Activated CD8-positive, alpha-beta memory T cell treated with anti-CD3 and anti-CD28 coated beads, Interleukin-2, amount 10 ng/mL, durations not matched to agents 7 days and 5 days (primary cell): Measurements from ENCODE around the gene SUMO3. TPM values are rescaled to one million over a fixed set of nuclear protein-coding genes. Genes with fewer than 3 reads are reported as not detected.

Source experiments
- ATAC-seq: fragments of 150-1000 bp; cut with Tn5 transposase; one replicate; pipeline ENCODE4 v1.10.0; 2021; ENCODE audit warnings: moderate library complexity
- CTCF ChIA-PET: fragments of 350-600 bp; sonication (Branson Sonifier 250); formaldehyde crosslinking; loops from one replicate; lab custom pipeline; 2021; ENCODE audit warnings: antibody characterized with exemption; lab: Charles Lee
- DNase-seq: peaks from one replicate; pipeline ENCODE4 v3.0.0-alpha.2; 2020
- H3K27ac Mint-ChIP-seq: one replicate; pipeline ENCODE4 v1.8.0; 2021; ENCODE audit warnings: mild to moderate bottlenecking, mixed read lengths
- H3K27me3 Mint-ChIP-seq: one replicate; pipeline ENCODE4 v1.8.0; 2021; ENCODE audit warnings: mixed read lengths
- H3K36me3 Mint-ChIP-seq: one replicate; pipeline ENCODE4 v1.8.0; 2021; ENCODE audit warnings: mild to moderate bottlenecking, mixed read lengths
- H3K4me1 Mint-ChIP-seq: one replicate; pipeline ENCODE4 v1.8.0; 2021; ENCODE audit warnings: mixed read lengths
- H3K4me3 Mint-ChIP-seq: one replicate; pipeline ENCODE4 v1.8.0; 2021; ENCODE audit warnings: mild to moderate bottlenecking, moderate library complexity, mixed read lengths
- H3K9me3 Mint-ChIP-seq: one replicate; pipeline ENCODE4 v1.8.0; 2022; ENCODE audit warnings: low read depth, mixed read lengths
- total RNA-seq, 2 experiments: library from RNA; stranded (reverse); gene quantifications; one replicate each; pipeline ENCODE4 v1.2.3, GENCODE V29; 2021

SUMO3 gene
- total RNA-seq, 2 experiments from 2014 or later, result 86.1 to 93.7 TPM

- H3K27ac Mint-ChIP-seq, result no peak overlapping the region
- DNase-seq, result no peak
- H3K27me3 Mint-ChIP-seq, result no peaks in the 10 kb centered on the region
- H3K9me3 Mint-ChIP-seq, result no peaks in the 10 kb centered on the region
- peaks cover 20% of the 10 kb centered on the region for H3K36me3 Mint-ChIP-seq
- CTCF ChIA-PET, result interaction anchor here (2.4 to 3.9 kb wide), 2 partner anchors 9 to 274 kb away, joined by 6 to 18 read pairs; no protein-coding TSS in a partner anchor
- H3K4me3 Mint-ChIP-seq, result no peak overlapping the region
- ATAC-seq, result no peak
- peaks cover 9% of the 10 kb centered on the region for H3K4me1 Mint-ChIP-seq
Measured at GRCh38 chr21:44784810-44785209, 33.1 kb downstream of the SUMO3 start.

- Mint-ChIP-seq H3K4me1 (peaks cover 9% of the 10 kb centered on the region), H3K27ac (no peak overlapping the region), H3K9me3 (no peaks in the 10 kb centered on the region), H3K36me3 (peaks cover 20% of the 10 kb centered on the region), H3K4me3 (no peak overlapping the region), H3K27me3 (no peaks in the 10 kb centered on the region)
- no peak for DNase-seq
- CTCF ChIA-PET, result interaction anchor here (2.5 to 3.9 kb wide), 2 partner anchors 11 to 17 kb away, joined by 9 to 18 read pairs; partner anchors contain the start of gene UBE2G2
- ATAC-seq, result no peak
Measured at GRCh38 chr21:44783020-44783696, 34.7 kb downstream of the SUMO3 start.

- Mint-ChIP-seq H3K27me3 (no peaks in the 10 kb centered on the region), H3K27ac (no peak overlapping the region), H3K4me1 (peaks cover 6% of the 10 kb centered on the region), H3K36me3 (peaks cover 26% of the 10 kb centered on the region), H3K9me3 (no peaks in the 10 kb centered on the region), H3K4me3 (no peak overlapping the region)
- ATAC-seq (no peak), DNase-seq (no peak)
- CTCF ChIA-PET, result interaction anchor here (2.6 kb wide), 1 partner anchor 12 kb away, joined by 11 read pairs; no protein-coding TSS in a partner anchor
Measured at GRCh38 chr21:44780767-44781459, 36.9 kb downstream of the SUMO3 start.

- ATAC-seq (no peak), DNase-seq (no peak)
- H3K9me3 Mint-ChIP-seq, result no peaks in the 10 kb centered on the region
- peaks cover under 1% of the 10 kb centered on the region for H3K4me1 Mint-ChIP-seq
- peaks cover 21% of the 10 kb centered on the region for H3K36me3 Mint-ChIP-seq
- no peak overlapping the region for H3K4me3 Mint-ChIP-seq
- H3K27ac Mint-ChIP-seq, result peak overlapping the region; percentile 42
- H3K27me3 Mint-ChIP-seq, result no peaks in the 10 kb centered on the region
- CTCF ChIA-PET, result interaction anchor here (2.6 kb wide), 1 partner anchor 13 kb away, joined by 11 read pairs; no protein-coding TSS in a partner anchor
Measured at GRCh38 chr21:44780137-44780502, 37.7 kb downstream of the SUMO3 start.

GRCh38 chr21:44779417-44780136 is 38.3 kb downstream of the SUMO3 start:
- Mint-ChIP-seq H3K4me3 (no peak overlapping the region), H3K27ac (no peak overlapping the region), H3K4me1 (no peaks in the 10 kb centered on the region), H3K9me3 (no peaks in the 10 kb centered on the region), H3K27me3 (no peaks in the 10 kb centered on the region), H3K36me3 (peaks cover 24% of the 10 kb centered on the region)
- CTCF ChIA-PET, result interaction anchor here (1.3 to 2.6 kb wide), 2 partner anchors 14 to 269 kb away, joined by 3 to 11 read pairs; no protein-coding TSS in a partner anchor
- no peak for DNase-seq
- ATAC-seq, result no peak

- H3K27ac Mint-ChIP-seq, result no peak overlapping the region
- no peak for ATAC-seq
- H3K4me3 Mint-ChIP-seq, result no peak overlapping the region
- CTCF ChIA-PET, result interaction anchor here (1.3 to 2.6 kb wide), 2 partner anchors 14 to 269 kb away, joined by 3 to 11 read pairs; no protein-coding TSS in a partner anchor
- no peaks in the 10 kb centered on the region for H3K9me3 Mint-ChIP-seq
- no peaks in the 10 kb centered on the region for H3K4me1 Mint-ChIP-seq
- no peak for DNase-seq
- no peaks in the 10 kb centered on the region for H3K27me3 Mint-ChIP-seq
- H3K36me3 Mint-ChIP-seq, result peaks cover 24% of the 10 kb centered on the region
Measured at GRCh38 chr21:44778983-44779382, 38.9 kb downstream of the SUMO3 start.

- H3K27me3 Mint-ChIP-seq, result no peaks in the 10 kb centered on the region
- H3K4me1 Mint-ChIP-seq, result no peaks in the 10 kb centered on the region
- ATAC-seq (no peak), DNase-seq (no peak)
- CTCF ChIA-PET, result interaction anchor here (1.3 kb wide), 1 partner anchor 268 kb away, joined by 3 read pairs; no protein-coding TSS in a partner anchor
- no peak overlapping the region for H3K4me3 Mint-ChIP-seq
- H3K36me3 Mint-ChIP-seq, result peaks cover 24% of the 10 kb centered on the region
- H3K27ac Mint-ChIP-seq, result no peak overlapping the region
- H3K9me3 Mint-ChIP-seq, result no peaks in the 10 kb centered on the region
Measured at GRCh38 chr21:44778499-44778911, 39.4 kb downstream of the SUMO3 start.

GRCh38 chr21:44778094-44778493 is 39.8 kb downstream of the SUMO3 start:
- ATAC-seq (no peak), DNase-seq (no peak)
- Mint-ChIP-seq H3K4me1 (no peaks in the 10 kb centered on the region), H3K27ac (no peak overlapping the region), H3K9me3 (no peaks in the 10 kb centered on the region), H3K4me3 (no peak overlapping the region), H3K27me3 (no peaks in the 10 kb centered on the region), H3K36me3 (peaks cover 21% of the 10 kb centered on the region)
- CTCF ChIA-PET, result interaction anchor here (1.3 kb wide), 1 partner anchor 268 kb away, joined by 3 read pairs; no protein-coding TSS in a partner anchor

- Mint-ChIP-seq H3K4me1 (no peaks in the 10 kb centered on the region), H3K36me3 (peaks cover 14% of the 10 kb centered on the region), H3K27me3 (no peaks in the 10 kb centered on the region), H3K4me3 (no peak overlapping the region), H3K9me3 (no peaks in the 10 kb centered on the region), H3K27ac (no peak overlapping the region)
- ATAC-seq (no peak), DNase-seq (no peak)
- CTCF ChIA-PET, result interaction anchor here (1.5 kb wide), 1 partner anchor 265 kb away, joined by 6 read pairs; no protein-coding TSS in a partner anchor
Measured at GRCh38 chr21:44774972-44775371, 42.9 kb downstream of the SUMO3 start.

GRCh38 chr21:44773291-44773932 is 44.5 kb downstream of the SUMO3 start:
- no peaks in the 10 kb centered on the region for H3K9me3 Mint-ChIP-seq
- ATAC-seq, result no peak
- peaks cover 17% of the 10 kb centered on the region for H3K36me3 Mint-ChIP-seq
- H3K4me3 Mint-ChIP-seq, result no peak overlapping the region
- no peak overlapping the region for H3K27ac Mint-ChIP-seq
- CTCF ChIA-PET, result interaction anchor here (0.8 to 1.5 kb wide), 2 partner anchors 20 to 263 kb away, joined by 3 to 6 read pairs; no protein-coding TSS in a partner anchor
- no peak for DNase-seq
- no peaks in the 10 kb centered on the region for H3K27me3 Mint-ChIP-seq
- H3K4me1 Mint-ChIP-seq, result no peaks in the 10 kb centered on the region

GRCh38 chr21:44771896-44772525 is 45.9 kb downstream of the SUMO3 start:
- peaks cover 12% of the 10 kb centered on the region for H3K36me3 Mint-ChIP-seq
- CTCF ChIA-PET, result no interaction called here
- DNase-seq, result no peak
- no peak overlapping the region for H3K4me3 Mint-ChIP-seq
- H3K4me1 Mint-ChIP-seq, result peaks cover 2% of the 10 kb centered on the region
- H3K9me3 Mint-ChIP-seq, result no peaks in the 10 kb centered on the region
- no peak for ATAC-seq
- no peaks in the 10 kb centered on the region for H3K27me3 Mint-ChIP-seq
- no peak overlapping the region for H3K27ac Mint-ChIP-seq
